Endothelial cell of umbilical vein (primary cell): ENCODE data around the gene USH2A. TPM values are rescaled to one million over a fixed set of nuclear protein-coding genes. Genes with fewer than 3 reads are reported as not detected.

Experiments
- BruUV-seq: library from RNA; stranded (reverse); fragments of 400-500 nt; replicated peaks from 2 replicates; lab custom pipeline; 2021; lab: Mats Ljungman, UMichigan
- CTCF ChIA-PET: fragments of 300-600, 350-600 bp; sonication (Branson Sonifier 250); formaldehyde crosslinking; loops from one replicate; lab custom pipeline; 2021; ENCODE audit warnings: antibody characterized with exemption, inconsistent platforms; lab: Charles Lee
- POLR2A ChIA-PET: fragments of 300-600, 350-600 bp; sonication (Branson Sonifier 250); formaldehyde crosslinking; loops from one replicate; lab custom pipeline; 2021; ENCODE audit warnings: antibody characterized with exemption, inconsistent platforms; lab: Charles Lee
- DNase-seq: peaks from one replicate; pipeline ENCODE4 v3.0.0-alpha.2; 2011; ENCODE audit warnings: low read depth, low spot score
- FAIRE-seq: peaks from 2 replicates; lab custom pipeline; 2011; peaks lifted over from hg19 to GRCh38; lab: Jason Lieb, UNC
- H2AFZ ChIP-seq: 2 replicates; pipeline ENCODE4 v1.6.0; 2012; ENCODE audit warnings: low read depth, low read length, control low read depth, inconsistent platforms
- H3K27ac ChIP-seq: 2 replicates; pipeline ENCODE4 v1.5.1; 2011; ENCODE audit warnings: low read depth, mild to moderate bottlenecking, control low read depth, low read length, moderate library complexity; ENCODE audit not compliant: insufficient read depth
- H3K27me3 ChIP-seq, 2 experiments: 2 replicates each; pipeline versions ENCODE4 v1.6.0 to v1.6.1; 2011; ENCODE audit warnings: low read length in 2 of 2, mixed read lengths in 1 of 2; ENCODE audit not compliant: control insufficient read depth in 2 of 2, insufficient read depth in 2 of 2
- H3K36me3 ChIP-seq, 2 experiments: 2 replicates in 1 of 2; 3 replicates in 1 of 2; pipeline ENCODE4 v1.5.1; 2011; ENCODE audit warnings: low read length in 2 of 2, mild to moderate bottlenecking in 1 of 2, moderate library complexity in 1 of 2; ENCODE audit not compliant: control insufficient read depth in 2 of 2, insufficient read depth in 2 of 2; ENCODE audit errors: extremely low read depth in 1 of 2
- H3K4me1 ChIP-seq: 3 replicates; pipeline ENCODE4 v1.5.1; 2011; ENCODE audit warnings: mild to moderate bottlenecking, low read length; ENCODE audit not compliant: control insufficient read depth, insufficient read depth; ENCODE audit errors: extremely low read depth
- H3K4me2 ChIP-seq: 2 replicates; pipeline ENCODE4 v1.6.1; 2011; ENCODE audit warnings: low read length, control low read depth, mixed read lengths; ENCODE audit not compliant: insufficient read depth
- H3K4me3 ChIP-seq, 3 experiments: fragments of 200-600 bp in 1 of 3; sonication (generic), shearing (Covaris generic) in 1 of 3; replicated peaks in 1 of 3; 2 replicates each; pipeline ENCODE4 v1.5.1; 2011 to 2016; ENCODE audit warnings: control low read depth in 3 of 3, low read length in 3 of 3, mild to moderate bottlenecking in 2 of 3, inconsistent platforms in 1 of 3, low read depth in 1 of 3, moderate library complexity in 1 of 3; ENCODE audit not compliant: insufficient read depth in 1 of 3
- H3K79me2 ChIP-seq: 2 replicates; pipeline ENCODE4 v1.6.0; 2012; ENCODE audit warnings: low read length, inconsistent platforms; ENCODE audit not compliant: control insufficient read depth, insufficient read depth
- H3K9ac ChIP-seq: replicated peaks from 2 replicates; pipeline ENCODE3; 2011; ENCODE audit warnings: low read length, control low read depth; ENCODE audit not compliant: insufficient read depth; ENCODE audit errors: extremely low read depth
- H3K9me1 ChIP-seq: replicated peaks from 3 replicates; pipeline ENCODE4 v1.6.0; 2011; ENCODE audit warnings: mild to moderate bottlenecking, low read length; ENCODE audit not compliant: control insufficient read depth, insufficient read depth; ENCODE audit errors: extremely low read depth
- H3K9me3 ChIP-seq: replicated peaks from 2 replicates; pipeline ENCODE4 v1.5.1; 2012; ENCODE audit warnings: low read length, inconsistent platforms; ENCODE audit not compliant: control insufficient read depth, insufficient read depth
- H4K20me1 ChIP-seq: replicated peaks from 2 replicates; pipeline ENCODE3; 2011; ENCODE audit warnings: mild to moderate bottlenecking, low read length; ENCODE audit not compliant: control insufficient read depth, insufficient read depth; ENCODE audit errors: extremely low read depth
- EZH2 ChIP-seq: IDR thresholded peaks from 2 replicates; pipeline ENCODE4 v1.6.1; 2012; ENCODE audit warnings: borderline replicate concordance, low read depth, mild to moderate bottlenecking, moderate library complexity, low read length, inconsistent platforms; ENCODE audit not compliant: severe bottlenecking
- FOS ChIP-seq: IDR thresholded peaks from 2 replicates; pipeline ENCODE4 v1.6.1; 2011; ENCODE audit warnings: mild to moderate bottlenecking, low read length, moderate library complexity, borderline replicate concordance; ENCODE audit not compliant: insufficient read depth
- GATA2 ChIP-seq: IDR thresholded peaks from 2 replicates; pipeline ENCODE4 v1.7.0; 2011; ENCODE audit warnings: low read depth, mild to moderate bottlenecking, moderate library complexity, mixed read lengths, low read length; ENCODE audit not compliant: insufficient read length, insufficient read depth
- JUN ChIP-seq: IDR thresholded peaks from 2 replicates; pipeline ENCODE4 v1.6.1; 2011; ENCODE audit warnings: borderline replicate concordance, low read depth; ENCODE audit not compliant: insufficient read length, insufficient read depth
- MYC ChIP-seq: IDR thresholded peaks from one replicate; pipeline ENCODE4 v1.6.1; 2011; ENCODE audit warnings: mild to moderate bottlenecking, low read depth, low read length
- POLR2A ChIP-seq: IDR thresholded peaks from 2 replicates; pipeline ENCODE4 v1.6.1; 2012; ENCODE audit warnings: low read depth, mild to moderate bottlenecking, control low read depth, low read length
- POLR2AphosphoS5 ChIP-seq: IDR thresholded peaks from 2 replicates; pipeline ENCODE4 v1.6.1; 2012; ENCODE audit warnings: low read depth, mild to moderate bottlenecking, control low read depth, low read length, moderate library complexity; ENCODE audit not compliant: insufficient read depth
- dilution Hi-C: fragments of 300-500 bp; cut with MboI; formaldehyde crosslinking; loops from one replicate; pipeline ENCODE4 v1.15.0; 2019; ENCODE audit warnings: low sequenced_read_pairs; ENCODE audit not compliant: extremely low pct_ligation_motif_present
- intact Hi-C: fragments of 100-400 bp; cut with micrococcal nuclease; formaldehyde crosslinking; loops from one replicate; pipeline ENCODE4 v1.10.0; 2022
- polyA plus RNA-seq, 4 experiments: library from polyadenylated mRNA; depleted of rRNA in 3 of 4; stranded (reverse) in 3 of 4; unstranded in 1 of 4; fragments of >200 nt; gene quantifications; 2 replicates each; pipeline versions ENCODE4 v1.2.1 to v1.2.3, GENCODE V29; 2011 to 2012; ENCODE audit warnings: missing spikeins in 1 of 4
- total RNA-seq: library from RNA; stranded (reverse); gene quantifications from 2 replicates; pipeline ENCODE4 v1.2.3, GENCODE V29; 2021
- TF ChIP-seq, protein P1 (sequence below): IDR thresholded peaks from 2 replicates; pipeline ENCODE4 v1.6.1; 2011; ENCODE audit not compliant: insufficient read depth, insufficient read length
- TF ChIP-seq, protein P2 (sequence below), 2 donors: IDR thresholded peaks; 1 replicate in 1 of 2; 2 replicates in 1 of 2; pipeline ENCODE4 v1.5.1; 2011; ENCODE audit warnings: low read length in 2 of 2, mild to moderate bottlenecking in 2 of 2, moderate library complexity in 2 of 2, control low read depth in 1 of 2, inconsistent platforms in 1 of 2, low read depth in 1 of 2; ENCODE audit not compliant: insufficient read depth in 1 of 2; ENCODE audit errors: extremely low read depth in 1 of 2

Gene USH2A
- total and polyA plus RNA-seq, 2 donors (not counting 3 experiments of a cell fraction or from before 2014, with no cell fraction given): not detected

DNA sequence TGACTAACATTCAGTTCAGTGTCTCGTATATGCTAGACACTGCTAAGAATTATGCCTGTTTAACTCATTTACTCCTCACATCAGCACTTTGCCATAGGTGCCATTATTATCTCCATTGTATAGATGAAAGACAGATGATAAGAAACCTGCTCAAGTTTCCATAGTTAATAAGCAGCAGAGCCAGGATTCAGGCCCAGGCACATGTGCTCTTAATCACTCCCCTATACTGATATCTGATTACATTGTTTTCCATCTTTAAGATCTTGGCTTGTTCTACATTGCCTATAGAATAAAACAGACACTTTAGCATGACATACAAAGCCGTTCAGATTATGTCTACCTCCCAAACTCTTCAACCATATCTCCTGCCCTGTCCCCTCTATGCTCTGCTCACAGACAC, 30.5 kb upstream of the USH2A start:
- Histone ChIP-seq H3K4me3 (no peak overlapping the region), H3K27ac (no peak overlapping the region), H4K20me1 (no peaks in the 10 kb centered on the region), H2AFZ (no peak overlapping the region), H3K36me3 (no peaks in the 10 kb centered on the region), H3K4me2 (no peak overlapping the region), H3K27me3 (no peaks in the 10 kb centered on the region), H3K9me1 (no peaks in the 10 kb centered on the region), H3K9me3 (peaks cover 2% of the 10 kb centered on the region), H3K4me1 (no peaks in the 10 kb centered on the region), H3K9ac (no peak overlapping the region), H3K79me2 (no peaks in the 10 kb centered on the region)
- CTCF ChIA-PET: no interaction called here
- no peak for DNase-seq
- no TSS peak for BruUV-seq
- TF ChIP-seq, protein P1, sequence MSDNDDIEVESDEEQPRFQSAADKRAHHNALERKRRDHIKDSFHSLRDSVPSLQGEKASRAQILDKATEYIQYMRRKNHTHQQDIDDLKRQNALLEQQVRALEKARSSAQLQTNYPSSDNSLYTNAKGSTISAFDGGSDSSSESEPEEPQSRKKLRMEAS: no peak
- no peak for TF ChIP-seq GATA2
- TF ChIP-seq EZH2: no peak
- no peak for TF ChIP-seq POLR2AphosphoS5
- TF ChIP-seq, protein P2, sequence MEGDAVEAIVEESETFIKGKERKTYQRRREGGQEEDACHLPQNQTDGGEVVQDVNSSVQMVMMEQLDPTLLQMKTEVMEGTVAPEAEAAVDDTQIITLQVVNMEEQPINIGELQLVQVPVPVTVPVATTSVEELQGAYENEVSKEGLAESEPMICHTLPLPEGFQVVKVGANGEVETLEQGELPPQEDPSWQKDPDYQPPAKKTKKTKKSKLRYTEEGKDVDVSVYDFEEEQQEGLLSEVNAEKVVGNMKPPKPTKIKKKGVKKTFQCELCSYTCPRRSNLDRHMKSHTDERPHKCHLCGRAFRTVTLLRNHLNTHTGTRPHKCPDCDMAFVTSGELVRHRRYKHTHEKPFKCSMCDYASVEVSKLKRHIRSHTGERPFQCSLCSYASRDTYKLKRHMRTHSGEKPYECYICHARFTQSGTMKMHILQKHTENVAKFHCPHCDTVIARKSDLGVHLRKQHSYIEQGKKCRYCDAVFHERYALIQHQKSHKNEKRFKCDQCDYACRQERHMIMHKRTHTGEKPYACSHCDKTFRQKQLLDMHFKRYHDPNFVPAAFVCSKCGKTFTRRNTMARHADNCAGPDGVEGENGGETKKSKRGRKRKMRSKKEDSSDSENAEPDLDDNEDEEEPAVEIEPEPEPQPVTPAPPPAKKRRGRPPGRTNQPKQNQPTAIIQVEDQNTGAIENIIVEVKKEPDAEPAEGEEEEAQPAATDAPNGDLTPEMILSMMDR (IDR thresholded peaks at IDR 0.05; ENCODE audit: extremely low read depth in 1 of 2, insufficient read depth in 1 of 2, low read depth in 1 of 2, low read length in 2 of 2): no peak
- no peak for TF ChIP-seq FOS
- no peak for TF ChIP-seq JUN
- TF ChIP-seq MYC: no peak
- TF ChIP-seq POLR2A: no peak
- FAIRE-seq: no peak
- POLR2A ChIA-PET: no interaction called here
- intact Hi-C loops (no loop called here), dilution Hi-C loops (no loop called here)
